Chondrocyte (in vitro differentiated cells): ENCODE measurements around the gene SLA2. TPM values are rescaled to one million over a fixed set of nuclear protein-coding genes. Genes with fewer than 3 reads are reported as not detected.

Source experiments
- DNase-seq: peaks from one replicate; pipeline ENCODE4 v3.0.0; 2021; ENCODE audit warnings: mixed read lengths, low spot score
- H3K27ac Mint-ChIP-seq: one replicate; pipeline ENCODE4 v1.8.0; 2021; ENCODE audit warnings: mild to moderate bottlenecking, moderate library complexity, mixed read lengths; ENCODE audit not compliant: unreplicated experiment
- H3K27me3 Mint-ChIP-seq: 2 replicates; pipeline ENCODE4 v1.8.0; 2021; ENCODE audit warnings: low read depth, mixed read lengths
- H3K36me3 Mint-ChIP-seq: 2 replicates; pipeline ENCODE4 v1.8.0; 2021; ENCODE audit warnings: low read depth, mixed read lengths
- H3K4me1 Mint-ChIP-seq: 2 replicates; pipeline ENCODE4 v1.8.0; 2021; ENCODE audit warnings: low read depth, mild to moderate bottlenecking, mixed read lengths
- H3K4me3 Mint-ChIP-seq: one replicate; pipeline ENCODE4 v1.8.0; 2021; ENCODE audit warnings: mild to moderate bottlenecking, moderate library complexity, mixed read lengths; ENCODE audit not compliant: unreplicated experiment
- H3K9me3 Mint-ChIP-seq: 2 replicates; pipeline ENCODE4 v1.8.0; 2021; ENCODE audit warnings: low read depth, mixed read lengths
- CTCF ChIP-seq: fragments of 200-600 bp; sonication (generic); IDR thresholded peaks from 2 replicates; pipeline ENCODE4 v1.5.0; 2021; ENCODE audit warnings: antibody characterized with exemption, mild to moderate bottlenecking, moderate library complexity
- total RNA-seq: library from RNA; stranded (reverse); gene quantifications from 3 replicates; pipeline ENCODE4 v1.2.1, GENCODE V29; 2021

The SLA2 gene
- total RNA-seq, 1 donor from 2014 or later = not detected

GRCh38 chr20:36563374-36563773, 82.6 kb downstream of the SLA2 start:
- Mint-ChIP-seq H3K9me3 (peaks cover 6% of the 10 kb centered on the region), H3K27me3 (peaks cover 1% of the 10 kb centered on the region)

GRCh38 chr20:36562724-36563123, 83.3 kb downstream of the SLA2 start:
- H3K4me3 Mint-ChIP-seq = no peak overlapping the region
- DNase-seq = no peak
- H3K27me3 Mint-ChIP-seq = peaks cover 1% of the 10 kb centered on the region
- H3K9me3 Mint-ChIP-seq = peaks cover 6% of the 10 kb centered on the region
- no peak for TF ChIP-seq CTCF
- H3K27ac Mint-ChIP-seq = no peak overlapping the region
- H3K36me3 Mint-ChIP-seq = peaks cover 4% of the 10 kb centered on the region
- no peaks in the 10 kb centered on the region for H3K4me1 Mint-ChIP-seq

More at GRCh38 chr20:36563374-36563773, 82.6 kb downstream of the SLA2 start:
- DNase-seq = no peak
- H3K27ac Mint-ChIP-seq = no peak overlapping the region
- H3K4me1 Mint-ChIP-seq = no peaks in the 10 kb centered on the region
- H3K36me3 Mint-ChIP-seq = peaks cover 4% of the 10 kb centered on the region
- no peak for TF ChIP-seq CTCF
- H3K4me3 Mint-ChIP-seq = no peak overlapping the region

Other genes starting within 250 kb of the SLA2 start
- gene MYL9, start 104.7 kb downstream of the SLA2 start, total RNA-seq = 237 to 1,930 TPM (median 1,885 TPM) in 3 replicates
- gene TGIF2, start 72.6 kb downstream of the SLA2 start, total RNA-seq = 15.8 to 24.2 TPM (median 18.8 TPM) in 3 replicates
- gene RAB5IF, start 40.4 kb downstream of the SLA2 start, total RNA-seq = 71.3 to 74.0 TPM (median 71.5 TPM) in 3 replicates
- gene NDRG3, start 99.9 kb upstream of the SLA2 start, total RNA-seq = 27.6 to 34.5 TPM (median 28.1 TPM) in 3 replicates
- gene DSN1, start 127.6 kb upstream of the SLA2 start, total RNA-seq = 7.4 to 14.9 TPM (median 8.3 TPM) in 3 replicates
- not detected in 3 replicates for gene TLDC2, start 229.9 kb upstream of the SLA2 start, total RNA-seq